ENCODE results near the gene SMIM32. TPM values are rescaled to one million over a fixed set of nuclear protein-coding genes. Genes with fewer than 3 reads are reported as not detected.

The SMIM32 gene
- total and polyA plus RNA-seq, 8 donors = 0.30 to 22.0 (median 0.75) TPM; not detected in 3

- peak overlapping the region; percentile 39 to 56 (median 48) for H3K4me3 ChIP-seq
- peak in 1 of 2 donors; percentile 65 for DNase-seq
- TF ChIP-seq CTCF (IDR thresholded peaks at IDR 0.05) (no peak), EP300 (IDR thresholded peaks at IDR 0.05) (no peak), POLR2AphosphoS5 (IDR thresholded peaks at IDR 0.05) (no peak), POLR2A (IDR thresholded peaks at IDR 0.05) (no peak)
- peaks cover 0 to 58% (median 42%) of the 10 kb centered on the region in 3 donors for H3K27me3 ChIP-seq
- H3K9me3 ChIP-seq = no peaks in the 10 kb centered on the region
- H3K27ac ChIP-seq = peak overlapping the region in 1 of 5 donors; percentile 11
- peaks cover 0 to 19% (median 17%) of the 10 kb centered on the region in 4 donors for H3K36me3 ChIP-seq
- intact Hi-C loops (cut with DNase I; ENCODE audit: low total_unique reads) = no loop called here
- 1 to 4% (median 1%) methylated on average over 4 to 56 of the region's 56 CpGs for WGBS, 5 donors
- peaks cover 21 to 52% (median 36%) of the 10 kb centered on the region in 4 donors for H3K4me1 ChIP-seq
These were observed 892 bp downstream of the SMIM32 start for GRCh38 chr5:136192015-136192525.

GRCh38 chr5:136191304-136192014 lies 1.5 kb downstream of the SMIM32 start:
- Histone ChIP-seq H3K4me1 (peaks cover 22 to 48% (median 32%) of the 10 kb centered on the region in 4 donors), H3K27me3 (peaks cover 0 to 58% (median 42%) of the 10 kb centered on the region in 3 donors), H3K4me3 (peak overlapping the region; percentile 39 to 56 (median 48)), H3K36me3 (peaks cover 0 to 22% (median 19%) of the 10 kb centered on the region in 4 donors), H3K9me3 (no peaks in the 10 kb centered on the region), H3K27ac (no peak overlapping the region)
- TF ChIP-seq POLR2A (IDR thresholded peaks at IDR 0.05) (no peak), POLR2AphosphoS5 (IDR thresholded peaks at IDR 0.05) (no peak), CTCF (IDR thresholded peaks at IDR 0.05) (no peak), EP300 (IDR thresholded peaks at IDR 0.05) (no peak)
- WGBS, 5 donors = 20 to 29% (median 23%) methylated on average over 38 to 44 of the region's 44 CpGs
- DNase-seq = peak in 1 of 2 donors; percentile 67
- intact Hi-C loops (cut with DNase I; ENCODE audit: low total_unique reads) = no loop called here

GRCh38 chr5:136190904-136191303 lies 2.1 kb downstream of the SMIM32 start:
- 0 to 41% (median 17%) methylated on average over 1 of the region's 1 CpG for WGBS, 5 donors
- H3K9me3 ChIP-seq = no peaks in the 10 kb centered on the region
- DNase-seq = no peak
- H3K36me3 ChIP-seq = peaks cover 0 to 22% (median 19%) of the 10 kb centered on the region in 4 donors
- intact Hi-C loops (cut with DNase I; ENCODE audit: low total_unique reads) = no loop called here
- H3K27ac ChIP-seq = no peak overlapping the region
- peaks cover 22 to 48% (median 33%) of the 10 kb centered on the region in 4 donors for H3K4me1 ChIP-seq
- peaks cover 0 to 58% (median 42%) of the 10 kb centered on the region in 3 donors for H3K27me3 ChIP-seq
- no peak overlapping the region for H3K4me3 ChIP-seq
- no peak for TF ChIP-seq EP300 (IDR thresholded peaks at IDR 0.05)
- TF ChIP-seq CTCF (IDR thresholded peaks at IDR 0.05) = no peak
- TF ChIP-seq POLR2A (IDR thresholded peaks at IDR 0.05) = no peak
- no peak for TF ChIP-seq POLR2AphosphoS5 (IDR thresholded peaks at IDR 0.05)

GRCh38 chr5:136190091-136190720 lies 2.8 kb downstream of the SMIM32 start:
- DNase-seq = peak in 1 of 2 donors; percentile 52
- Histone ChIP-seq H3K4me3 (no peak overlapping the region), H3K4me1 (peaks cover 22 to 41% (median 30%) of the 10 kb centered on the region in 4 donors), H3K9me3 (no peaks in the 10 kb centered on the region), H3K27me3 (peaks cover 0 to 53% (median 42%) of the 10 kb centered on the region in 3 donors), H3K27ac (no peak overlapping the region), H3K36me3 (peaks cover 0 to 22% (median 19%) of the 10 kb centered on the region in 4 donors)
- WGBS, 5 donors = 24 to 38% (median 29%) methylated on average over 4 to 5 of the region's 5 CpGs
- intact Hi-C loops (cut with DNase I; ENCODE audit: low total_unique reads) = no loop called here
- TF ChIP-seq CTCF (IDR thresholded peaks at IDR 0.05) = no peak
- TF ChIP-seq POLR2AphosphoS5 (IDR thresholded peaks at IDR 0.05) = no peak
- no peak for TF ChIP-seq EP300 (IDR thresholded peaks at IDR 0.05)
- TF ChIP-seq POLR2A (IDR thresholded peaks at IDR 0.05) = no peak
